ENCODE results near the gene NES.

NES gene

DNA sequence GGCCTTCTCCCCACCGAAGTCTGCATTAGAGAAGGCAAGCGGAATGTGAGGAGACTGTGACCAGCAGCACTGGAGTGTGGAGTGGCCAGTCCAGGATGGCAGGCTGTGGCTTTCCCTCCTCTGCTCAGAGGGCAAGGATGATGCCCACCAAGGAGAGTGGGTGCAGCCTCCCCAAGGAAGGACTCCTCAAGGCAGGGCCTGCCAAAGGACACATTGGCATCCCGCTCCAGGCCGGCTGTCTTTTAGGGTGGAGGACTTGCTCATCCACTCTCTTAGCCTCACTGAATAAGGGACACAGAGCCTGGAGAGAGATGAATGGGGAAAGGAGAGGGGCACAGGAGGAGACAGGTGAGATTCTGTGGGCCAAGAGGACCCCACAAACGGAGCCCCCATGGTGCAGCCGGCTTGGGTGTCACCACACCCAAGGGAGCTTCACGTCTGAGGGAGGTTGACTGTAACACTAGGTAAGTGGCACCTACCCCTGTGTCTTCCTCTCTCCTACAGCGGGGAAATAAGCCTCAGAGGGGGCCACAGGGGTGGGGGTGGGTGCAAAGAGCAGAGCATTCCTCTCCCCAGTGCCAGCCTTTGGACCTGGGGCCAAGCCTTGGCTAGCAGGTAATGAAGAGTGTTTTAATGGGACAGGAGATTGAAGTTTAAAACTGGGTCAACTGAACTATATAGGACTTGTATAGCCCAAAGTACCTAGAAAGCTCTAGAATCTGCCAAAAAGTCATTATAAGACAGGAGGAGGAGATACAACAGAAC is 4.2 kb upstream of the NES start:
- DNase-seq: no peak

DNA sequence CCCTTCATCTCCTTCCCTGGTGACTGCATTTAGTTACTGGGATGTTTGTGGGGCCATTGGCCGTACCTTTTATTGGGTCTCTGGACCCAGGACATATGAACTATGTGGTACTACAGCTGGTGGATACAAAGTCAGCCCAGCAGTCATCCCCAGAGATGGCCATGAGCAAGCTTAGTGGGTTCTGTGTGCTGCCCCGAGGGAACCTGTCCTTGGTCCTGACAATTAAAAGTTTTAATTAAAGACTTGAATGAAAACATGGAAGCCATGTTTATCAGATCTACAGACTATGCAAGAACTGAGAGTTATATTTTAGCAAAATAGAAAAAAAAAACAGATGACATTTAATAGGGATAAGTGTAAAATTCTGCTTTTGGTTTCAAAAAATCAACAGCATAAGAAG is 2.8 kb upstream of the NES start:
- no peak for DNase-seq

DNA sequence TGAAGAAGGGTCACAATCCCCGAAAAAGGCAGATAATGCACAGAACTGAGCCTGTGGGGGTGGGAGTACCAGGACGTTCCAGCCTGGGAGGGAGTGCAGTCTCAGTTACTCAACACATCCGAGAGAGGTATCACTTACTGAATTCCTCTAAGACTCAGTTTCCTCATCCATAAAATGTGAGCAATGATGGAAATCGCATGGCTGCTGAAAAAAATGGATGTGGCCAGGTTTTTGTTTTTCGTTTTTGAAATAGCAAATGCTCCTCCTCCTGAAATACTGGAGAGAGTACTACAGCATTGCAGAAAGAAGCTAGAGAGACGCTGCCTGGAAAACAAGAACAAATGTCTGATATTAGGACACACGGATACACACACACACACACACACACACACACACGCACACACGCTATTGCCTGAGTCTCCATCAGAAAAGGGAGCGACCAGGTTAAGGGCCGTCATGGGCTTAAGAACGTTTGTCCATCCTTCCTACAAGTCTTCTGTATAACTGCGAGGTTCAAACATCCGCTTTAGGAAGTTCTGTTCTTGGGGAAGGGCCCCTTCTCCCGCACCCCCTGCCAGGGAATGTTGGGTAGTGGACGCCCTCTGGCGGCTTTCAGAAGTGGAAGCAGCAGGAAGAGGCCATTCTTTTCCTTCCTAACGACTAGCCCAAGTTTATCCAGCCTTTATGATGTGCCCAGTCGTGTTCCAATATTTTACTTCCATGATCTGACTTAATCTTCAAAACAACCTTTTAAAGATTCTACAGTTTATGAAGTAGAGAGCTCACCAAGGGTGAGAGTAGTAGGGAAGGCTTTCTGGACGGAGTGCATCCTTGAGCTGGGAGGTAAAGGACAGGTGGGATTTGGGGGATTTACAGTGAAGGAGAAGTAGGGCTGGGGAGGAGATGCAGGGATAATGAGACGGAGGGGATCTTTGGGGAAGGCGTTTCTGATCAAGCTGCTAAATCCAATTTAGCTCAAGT is 699 bp upstream of the NES start:
- peak; percentile 48 for DNase-seq

DNA sequence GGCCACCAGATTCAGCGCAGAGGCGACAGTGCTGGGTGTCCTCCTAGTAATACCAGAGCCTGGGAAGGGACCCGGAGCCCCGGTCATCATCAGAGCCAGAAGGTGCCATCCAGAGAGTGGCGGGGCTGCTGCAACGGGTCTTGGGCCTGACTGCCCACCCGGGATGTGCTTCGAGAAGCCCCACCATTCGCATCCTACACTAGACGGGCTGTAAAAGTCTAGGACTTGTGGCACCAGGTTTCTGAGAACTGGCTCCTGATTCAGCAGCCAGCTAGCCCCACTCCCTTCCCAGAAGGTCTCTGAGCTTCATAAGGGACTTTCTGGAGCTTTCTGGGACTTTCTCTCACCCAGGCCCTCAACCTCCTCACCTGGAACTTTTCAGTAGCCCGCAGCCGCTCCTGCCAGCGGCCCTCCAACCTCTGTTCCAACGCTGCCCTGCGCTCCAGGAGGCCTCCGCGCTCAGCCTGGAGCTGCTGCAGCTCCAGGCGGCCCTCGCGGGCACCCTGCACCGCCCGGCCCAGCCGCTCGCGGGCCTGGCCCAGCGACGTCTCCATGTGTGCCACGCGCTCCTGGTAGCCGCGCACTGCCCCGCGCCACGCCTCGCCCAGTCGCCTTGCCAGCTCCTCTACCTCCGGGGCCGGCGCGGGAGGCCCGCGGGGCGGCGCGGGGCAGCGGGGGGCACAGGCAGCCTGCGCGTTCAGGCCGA is 940 bp downstream of the NES start:
- DNase-seq: no peak

DNA sequence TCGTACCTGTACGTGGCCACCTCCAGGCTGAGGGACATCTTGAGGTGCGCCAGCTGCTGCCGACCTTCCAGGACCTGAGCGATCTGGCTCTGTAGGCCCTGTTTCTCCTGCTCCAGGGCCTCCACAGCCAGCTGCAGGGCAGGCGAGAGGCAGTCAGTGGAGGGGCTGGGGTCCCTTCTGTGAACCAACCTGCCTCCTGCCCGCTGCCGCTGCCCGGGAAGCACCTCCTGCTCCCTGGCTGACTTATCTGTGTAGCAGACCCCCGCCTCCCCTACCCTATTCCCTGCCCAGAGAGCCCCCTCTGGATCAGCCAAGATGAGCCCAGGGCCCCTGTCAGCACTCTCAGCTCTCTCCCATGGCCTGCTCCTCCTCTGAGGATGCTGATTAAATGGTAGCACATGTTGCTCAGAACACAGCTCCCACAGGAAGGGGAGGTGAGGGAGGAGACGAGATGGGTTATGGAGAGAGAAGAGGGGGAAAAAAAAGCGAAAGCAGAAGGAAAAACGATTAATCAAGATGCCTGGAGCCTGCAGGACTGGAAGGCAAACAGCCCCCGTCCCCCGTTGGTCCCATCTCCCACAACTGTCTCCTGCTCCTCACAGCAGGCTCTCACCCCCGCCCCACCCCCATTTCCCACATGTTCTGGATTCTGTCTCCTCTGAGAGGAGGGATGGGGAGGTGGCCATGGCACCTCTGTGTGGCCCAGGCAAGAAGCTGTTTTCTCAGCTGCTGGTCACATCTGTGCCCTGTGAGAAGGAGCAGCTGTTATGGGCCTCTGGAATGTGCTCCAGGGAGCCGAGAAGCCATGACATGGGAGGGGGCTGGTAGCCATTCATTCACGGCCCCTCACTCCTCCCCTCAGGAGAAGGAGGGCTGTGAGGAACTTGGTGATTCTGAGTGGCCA is 1.7 kb downstream of the NES start:
- DNase-seq: no peak

DNA sequence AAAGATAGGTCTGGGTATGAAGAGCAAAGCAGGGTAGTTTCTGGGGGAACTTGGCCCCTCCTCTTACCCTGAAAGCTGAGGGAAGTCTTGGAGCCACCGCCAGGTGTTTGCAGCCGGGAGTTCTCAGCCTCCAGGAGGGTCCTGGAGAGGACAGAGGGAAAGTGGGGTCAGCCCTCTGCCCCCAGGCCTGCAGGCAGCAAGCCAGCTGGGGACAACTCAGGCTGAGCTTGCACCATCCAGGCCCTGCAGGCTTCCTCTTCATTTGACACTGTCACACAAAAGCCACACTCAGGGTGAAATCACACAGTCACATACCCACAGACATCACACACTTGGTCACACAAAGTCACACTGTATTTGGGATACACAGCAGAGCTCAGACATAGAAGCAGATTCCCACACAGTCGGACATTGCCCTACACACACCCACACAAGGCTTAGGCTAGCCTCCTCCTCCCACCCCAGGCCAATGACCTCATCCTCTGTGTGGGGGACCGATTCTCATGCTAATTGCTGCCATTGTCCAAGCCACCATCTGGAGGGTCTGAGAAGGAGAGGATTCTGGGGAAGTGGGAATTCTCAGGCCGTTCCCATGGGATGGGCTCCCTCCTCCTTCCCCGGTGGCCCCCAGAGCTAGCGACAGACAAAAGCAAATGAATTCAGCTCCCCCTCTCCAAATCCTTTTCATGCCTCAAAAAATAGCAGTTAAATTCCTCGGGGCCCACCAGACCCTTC is 3.7 kb downstream of the NES start:
- DNase-seq: no peak

DNA sequence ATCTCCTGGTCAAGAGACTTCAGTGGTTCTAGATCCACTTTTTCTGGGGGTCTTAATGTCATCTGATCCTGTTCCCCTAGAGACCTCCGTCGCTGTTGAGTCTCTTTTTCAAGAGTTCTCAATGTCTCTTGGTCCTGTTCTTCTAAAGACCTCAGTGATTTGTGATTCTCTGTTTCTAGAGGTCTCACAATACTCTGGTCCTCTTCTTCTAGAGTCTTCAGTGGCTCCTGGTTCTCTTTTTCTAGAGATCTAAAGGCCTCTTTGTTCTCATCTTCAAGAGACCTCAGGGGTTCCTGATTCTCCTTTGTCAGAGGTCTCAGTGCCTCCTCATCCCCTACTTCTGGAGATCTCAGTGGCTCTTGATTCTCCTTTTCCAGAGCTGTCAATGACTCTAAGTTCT is 5.4 kb downstream of the NES start:
- no peak for DNase-seq

DNA sequence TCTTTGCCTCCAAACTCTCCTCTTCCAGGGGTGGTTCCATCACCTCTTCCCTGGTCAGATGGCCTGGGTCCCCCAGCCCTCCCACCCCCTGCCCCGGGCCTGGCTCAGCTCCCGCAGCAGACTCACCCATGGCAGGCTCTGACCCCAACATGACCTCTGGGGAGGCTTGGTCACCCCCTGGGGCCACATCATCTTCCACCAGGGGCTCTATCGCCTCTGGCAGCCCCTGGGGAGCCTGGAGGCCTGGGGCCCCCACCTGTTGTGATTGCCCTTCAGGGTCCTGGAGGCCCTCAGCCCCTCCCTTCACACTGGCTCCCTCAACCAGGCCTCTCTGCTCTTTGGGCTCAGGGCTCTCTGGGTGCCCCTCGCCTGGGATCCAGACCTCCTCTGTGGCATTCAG is 6.4 kb downstream of the NES start:
- DNase-seq: no peak

DNA sequence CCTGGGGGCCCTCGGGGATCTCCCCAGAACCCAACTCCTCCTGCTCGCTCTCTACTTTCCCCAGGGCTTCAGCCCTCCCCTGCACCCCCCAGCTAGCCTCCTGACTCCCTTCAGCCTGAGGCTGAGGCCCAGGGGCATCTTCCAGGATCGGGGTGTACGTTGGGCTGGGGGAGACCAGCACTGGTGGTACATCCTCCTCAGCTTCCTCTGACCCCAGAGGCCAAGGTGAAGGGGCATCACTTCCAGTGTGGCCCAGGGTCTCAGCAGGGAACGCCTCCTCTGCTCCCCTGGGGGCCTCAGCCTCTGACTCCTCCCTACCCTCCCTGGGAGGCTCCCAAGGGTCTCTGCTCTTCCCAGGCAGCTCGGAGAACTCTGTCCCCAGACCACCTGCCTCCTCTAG is 6.8 kb downstream of the NES start:
- no peak for DNase-seq

DNA sequence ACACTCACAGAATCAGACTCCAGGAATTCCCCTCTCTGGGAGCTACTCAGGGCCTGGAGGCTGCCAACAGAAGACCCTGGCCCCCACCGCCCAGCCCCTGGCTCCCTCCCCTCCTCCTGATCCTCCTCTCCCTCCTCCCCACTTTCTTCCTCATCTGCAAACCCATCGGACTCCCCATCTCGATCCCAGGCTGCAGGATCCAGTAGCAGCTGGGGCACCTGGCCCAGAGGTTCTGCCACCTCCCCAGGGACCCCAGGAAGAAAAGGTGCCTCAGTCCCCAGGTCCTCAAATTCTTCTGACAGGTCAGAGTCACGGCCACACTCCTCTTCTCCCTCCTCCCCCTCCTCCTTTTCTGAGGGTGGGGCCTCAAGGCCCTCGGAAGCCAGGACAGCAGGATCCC is 7.4 kb downstream of the NES start:
- no peak for DNase-seq

DNA sequence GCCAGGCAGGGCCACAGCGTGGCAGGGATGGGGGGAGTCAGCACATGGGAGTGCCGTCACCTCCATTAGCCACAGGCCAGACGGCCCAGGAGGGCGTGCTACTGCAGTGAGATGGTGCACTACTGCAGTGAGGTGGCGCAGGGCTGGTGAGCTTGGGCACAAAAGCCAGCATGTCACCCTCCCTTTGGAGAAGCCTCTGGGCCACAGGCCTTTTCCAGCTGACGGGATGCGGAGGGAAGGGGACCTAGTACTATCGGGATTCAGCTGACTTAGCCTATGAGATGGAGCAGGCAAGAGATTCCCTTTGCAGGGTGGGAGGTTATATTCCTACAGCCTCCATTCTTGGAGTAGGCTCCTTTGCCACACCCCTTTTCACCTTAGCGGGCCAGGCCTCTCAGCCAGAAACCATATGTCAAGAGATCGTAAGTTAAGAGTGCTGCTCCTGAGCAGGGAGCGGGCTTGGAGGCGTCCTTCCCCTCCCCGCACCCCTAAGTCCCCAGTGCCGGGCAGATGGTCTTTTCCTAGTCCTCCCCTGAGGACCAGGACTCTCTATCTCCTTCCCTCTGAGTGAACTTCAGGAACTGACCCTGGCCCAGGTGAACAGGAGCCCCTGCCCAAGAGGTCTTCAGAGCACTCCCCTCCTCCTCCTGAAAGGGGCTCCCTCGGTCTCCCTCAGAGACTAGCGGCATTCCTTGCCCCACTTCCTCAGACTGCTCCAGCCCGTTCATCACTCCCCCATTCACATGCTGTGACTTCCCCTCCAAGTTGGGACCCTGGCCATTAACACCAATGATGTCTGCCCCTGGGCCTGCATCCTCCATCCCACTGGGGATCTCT is 8.2 kb downstream of the NES start:
- DNase-seq: no peak

DNA sequence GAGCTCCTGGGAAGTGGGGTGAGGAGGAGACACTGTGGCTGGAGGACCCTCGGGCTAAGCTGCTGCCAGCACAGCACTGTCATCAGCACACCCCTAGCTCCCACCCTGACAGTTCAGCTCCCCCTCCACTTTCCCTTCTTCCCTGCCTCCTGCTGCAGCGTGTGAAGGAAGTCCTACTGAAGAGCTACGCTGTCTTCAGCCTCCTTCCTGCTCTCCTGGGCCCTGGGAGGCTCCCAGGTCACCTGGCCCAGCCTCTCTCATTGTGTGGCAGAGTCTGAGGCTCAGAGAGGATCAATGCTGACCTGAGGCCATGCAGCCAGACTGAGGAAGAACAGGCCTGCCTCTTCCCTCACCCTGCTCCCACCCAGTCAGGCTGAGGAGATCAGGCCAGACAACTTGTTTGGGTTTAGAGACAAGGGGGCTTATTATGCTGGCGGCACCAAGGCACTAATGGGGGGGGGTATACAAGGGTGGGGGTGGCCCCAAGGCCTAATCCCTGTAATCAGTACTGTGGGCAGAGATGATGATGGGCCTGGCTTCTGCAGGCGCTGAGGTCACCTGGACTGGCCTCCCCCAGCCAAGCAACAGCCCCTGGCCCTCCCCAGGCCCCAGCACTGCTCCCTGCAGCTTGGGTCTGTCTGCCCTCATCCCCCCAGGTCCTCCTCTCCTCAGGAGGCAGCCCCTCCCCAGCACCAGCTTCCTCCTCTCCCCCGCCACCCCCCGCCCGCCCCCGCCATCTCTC is 9.1 kb downstream of the NES start:
- DNase-seq: no peak

DNA sequence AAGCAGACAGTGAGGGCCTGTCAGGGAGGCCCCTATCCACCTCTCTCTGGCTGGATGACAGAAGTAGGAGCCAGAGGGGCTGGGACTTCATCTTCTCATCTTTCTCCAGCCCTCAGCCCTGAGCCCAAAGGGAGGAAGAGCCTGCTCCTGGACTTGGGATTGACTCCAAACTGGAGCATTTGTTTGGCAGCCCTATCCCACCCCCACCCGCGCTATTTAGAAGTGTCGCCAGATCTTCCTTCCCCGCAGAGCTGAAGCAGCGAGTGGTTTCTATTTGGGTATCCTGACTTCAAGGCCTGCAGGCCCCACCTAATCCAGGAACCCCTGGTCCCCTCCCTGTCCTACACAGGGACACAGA is 9.6 kb downstream of the NES start:
- no peak for DNase-seq

DNA sequence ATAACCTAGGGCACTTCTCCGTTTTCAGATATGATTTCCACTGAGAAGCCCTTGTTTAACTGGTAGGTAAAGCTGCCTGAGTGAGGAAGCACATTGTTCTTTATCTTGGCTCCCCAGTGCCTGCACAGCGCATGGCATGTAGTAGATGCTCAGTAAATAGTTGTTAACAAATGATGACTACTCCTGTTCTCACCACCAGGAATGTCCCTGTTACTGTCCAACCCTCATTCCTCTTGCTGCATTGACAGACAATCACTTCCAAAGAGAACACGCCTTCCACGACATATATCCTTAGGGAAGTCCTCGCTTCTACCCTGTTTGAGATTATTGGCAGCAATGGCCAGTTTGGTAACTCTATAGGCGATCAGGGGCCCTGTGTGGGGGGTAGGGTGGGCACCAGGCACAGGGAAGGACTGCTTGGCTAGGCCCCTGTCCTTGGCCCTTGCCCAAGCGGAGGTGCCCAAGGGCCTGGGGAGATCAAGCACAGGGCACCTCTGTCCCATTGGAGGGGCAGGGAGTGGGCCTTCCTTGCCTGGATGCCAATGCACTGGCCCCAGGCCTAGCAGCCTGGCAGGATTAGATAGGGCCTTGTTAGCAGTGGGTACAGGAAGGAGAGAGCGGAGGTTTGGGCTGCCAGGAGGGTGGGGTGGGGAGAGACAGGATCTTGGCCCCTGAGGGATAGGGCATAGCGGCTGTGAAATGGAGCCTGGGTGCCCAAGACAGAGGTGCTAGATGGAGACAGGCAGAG is 10.2 kb downstream of the NES start:
- no peak for DNase-seq

DNA sequence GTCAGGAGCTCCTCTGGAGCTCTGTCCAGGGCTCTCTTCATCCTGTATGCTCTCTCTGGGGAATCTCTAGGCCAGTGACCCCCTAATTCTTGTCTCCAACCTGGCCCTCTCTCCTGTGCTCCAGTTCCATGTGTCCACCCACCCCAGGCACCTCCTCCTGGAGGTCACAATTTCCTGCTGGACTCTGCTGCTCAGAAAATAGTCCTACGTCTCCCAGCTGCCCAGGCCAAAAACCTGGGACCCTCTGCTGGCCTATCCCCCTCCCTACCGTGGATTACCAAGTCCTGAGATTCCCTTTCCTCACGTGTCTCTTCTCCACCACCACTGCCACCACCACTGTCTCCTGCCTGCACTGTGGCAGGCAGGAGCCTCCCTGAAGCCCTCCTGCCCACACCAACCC is 11.7 kb downstream of the NES start:
- no peak for DNase-seq

DNA sequence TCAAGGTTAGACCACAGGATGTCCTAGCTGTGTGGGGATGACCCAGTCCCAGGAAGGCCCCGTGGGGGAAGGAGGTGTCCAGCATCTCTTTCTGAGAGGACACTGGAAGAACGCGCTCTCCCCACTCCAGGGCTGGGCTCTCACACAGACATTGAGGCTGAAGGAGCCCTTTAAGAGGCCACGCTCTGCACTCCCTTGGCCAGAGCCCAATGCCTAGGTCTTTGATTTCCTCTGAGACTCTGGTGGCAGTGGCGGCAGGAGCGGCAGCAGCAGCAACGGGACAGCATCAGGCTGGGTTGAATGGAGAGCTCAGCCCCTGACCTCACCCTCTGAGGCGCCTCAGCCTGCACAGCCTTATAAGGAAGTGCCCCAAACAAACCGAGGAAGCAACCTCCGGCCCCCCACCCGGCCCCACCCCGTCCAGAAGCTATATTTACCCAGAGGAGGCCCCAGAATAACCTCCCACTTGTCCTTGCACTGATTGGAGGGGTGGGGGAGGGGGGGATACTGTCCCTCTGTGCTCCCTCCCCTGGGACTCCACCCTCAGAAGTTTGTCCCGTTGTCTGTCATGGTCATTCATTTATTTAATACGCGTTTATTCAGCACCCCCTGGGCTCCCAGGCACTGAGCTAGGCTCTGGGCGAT is 12.3 kb downstream of the NES start:
- no peak for DNase-seq

DNA sequence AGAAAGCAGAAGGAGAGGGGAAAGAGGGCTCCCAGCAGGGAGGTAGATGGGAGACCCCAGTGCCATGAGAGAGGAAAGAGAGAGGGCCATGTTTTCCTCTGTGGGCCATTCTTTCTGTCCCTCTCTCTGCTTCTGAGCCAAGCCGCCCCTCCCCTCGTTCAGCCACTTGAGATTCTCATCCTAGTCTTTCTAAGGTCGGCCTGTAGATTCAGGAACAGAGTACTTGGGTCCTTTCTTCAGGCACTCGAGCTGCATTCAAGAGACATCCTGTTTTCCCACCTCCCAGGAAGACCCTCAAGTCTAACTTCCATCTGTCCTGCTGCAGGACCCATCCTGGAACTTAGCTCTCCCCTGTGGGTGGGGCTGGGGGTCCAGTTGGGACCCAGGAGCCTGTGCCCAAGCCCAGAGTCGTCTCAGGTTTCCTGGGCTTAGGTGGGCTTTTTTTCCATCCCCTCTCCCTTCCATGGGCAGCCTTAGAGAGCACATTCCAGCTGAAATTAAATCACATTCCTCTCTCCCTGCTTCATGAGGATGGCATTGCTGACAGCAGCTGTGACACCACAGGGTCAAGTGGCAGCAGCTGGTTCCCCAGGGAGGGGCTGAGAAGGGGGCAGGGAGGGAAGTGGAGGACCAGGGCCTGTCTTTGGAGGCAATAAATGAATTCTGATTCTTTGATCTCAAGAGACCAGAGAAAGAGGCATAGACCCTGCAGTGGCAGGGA is 13.0 kb downstream of the NES start:
- DNase-seq: no peak

DNA sequence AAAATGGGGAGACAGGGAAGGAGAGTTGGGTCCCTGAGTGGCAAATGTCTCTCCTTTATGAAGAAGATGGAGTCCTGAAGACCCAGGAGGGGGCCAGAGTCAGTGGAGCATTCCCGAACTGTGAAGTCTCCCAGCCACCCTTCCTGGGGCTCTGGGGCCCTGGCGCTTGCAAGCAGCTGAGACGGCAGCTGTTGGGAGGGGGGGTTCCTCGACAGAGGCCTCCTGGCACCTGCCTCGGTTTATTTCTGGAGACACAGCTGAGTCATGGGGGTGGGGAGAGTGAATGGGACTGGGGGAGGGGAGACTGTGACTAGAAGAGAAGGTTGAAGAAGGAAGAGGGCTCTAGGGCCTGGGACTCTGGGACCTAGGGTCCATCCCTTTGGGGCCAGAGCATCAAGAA is 14.0 kb downstream of the NES start:
- no peak for DNase-seq

DNA sequence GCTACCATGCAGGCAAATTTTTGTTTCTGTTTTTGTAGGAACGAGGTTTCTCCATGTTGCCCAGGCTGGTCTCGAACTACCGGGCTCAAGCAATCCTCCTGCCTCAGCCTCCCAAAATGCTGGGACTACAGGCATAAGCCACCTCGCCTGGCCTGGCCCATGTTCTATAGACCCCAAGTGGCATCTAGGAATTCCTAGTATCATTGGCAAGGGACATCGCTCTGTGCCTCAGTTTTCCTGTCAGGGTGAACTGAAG is 14.5 kb downstream of the NES start:
- no peak for DNase-seq
